Cardiac fibroblast (primary cell): ENCODE results near the gene NOS1AP.

Experiments used
- DNase-seq, 2 donors: peaks; one replicate each; pipeline versions ENCODE4 v3.0.0 to v3.0.0-alpha.2; 2010; ENCODE audit warnings: low read depth in 2 of 2
- H3K4me3 ChIP-seq, 2 donors: replicated peaks in 1 of 2; 1 replicate in 1 of 2; 2 replicates in 1 of 2; pipeline ENCODE4 v1.5.1; 2011; ENCODE audit warnings: low read depth in 2 of 2, low read length in 2 of 2, mild to moderate bottlenecking in 2 of 2, moderate library complexity in 1 of 2
- CTCF ChIP-seq: IDR thresholded peaks from one replicate; pipeline ENCODE4 v1.5.1; 2011; ENCODE audit warnings: low read depth, mild to moderate bottlenecking, low read length, inconsistent platforms

NOS1AP gene

GRCh38 chr1:162110910-162111309 is 41.4 kb downstream of the NOS1AP start:
- DNase-seq: no peak
- no peak for TF ChIP-seq CTCF
- H3K4me3 ChIP-seq: no peak overlapping the region

DNA sequence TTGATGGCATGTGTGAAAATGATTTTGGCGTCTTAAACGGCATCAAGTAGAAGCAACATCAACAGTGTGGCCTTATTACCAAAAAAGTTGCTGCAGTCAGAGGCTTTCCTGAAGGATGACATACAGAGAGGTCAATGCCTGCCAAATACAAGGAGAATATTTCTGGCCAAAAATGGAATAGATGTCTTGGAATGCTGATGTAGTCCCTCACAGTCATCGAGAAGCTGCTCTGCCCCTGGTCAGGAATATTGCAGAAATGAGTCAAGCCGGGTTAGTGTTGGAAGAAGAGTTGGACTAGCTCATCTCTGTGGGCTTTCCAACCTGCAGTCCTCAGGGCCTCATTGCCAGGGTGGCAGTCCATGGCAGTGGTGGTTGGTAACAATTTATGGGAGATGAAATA is 42.1 kb downstream of the NOS1AP start:
- no peak overlapping the region for H3K4me3 ChIP-seq
- no peak for TF ChIP-seq CTCF
- DNase-seq: no peak

- H3K4me3 ChIP-seq: no peak overlapping the region
- DNase-seq: no peak
- TF ChIP-seq CTCF: no peak
Observed at GRCh38 chr1:162113419-162113818, 43.9 kb downstream of the NOS1AP start.

GRCh38 chr1:162117039-162117774 is 47.7 kb downstream of the NOS1AP start:
- DNase-seq: no peak
- no peak overlapping the region for H3K4me3 ChIP-seq
- TF ChIP-seq CTCF: no peak

- no peak overlapping the region for H3K4me3 ChIP-seq
- DNase-seq: no peak
- no peak for TF ChIP-seq CTCF
Observed at GRCh38 chr1:162118063-162118462, 48.6 kb downstream of the NOS1AP start.

GRCh38 chr1:162128693-162129356 is 59.3 kb downstream of the NOS1AP start:
- DNase-seq: no peak
- no peak overlapping the region for H3K4me3 ChIP-seq
- no peak for TF ChIP-seq CTCF
